Adrenal gland (tissue), 12 donors: ENCODE results near the gene SRCIN1. TPM values are rescaled to one million over a fixed set of nuclear protein-coding genes. Genes with fewer than 3 reads are reported as not detected.
A peak's percentile ranks its signal among the peaks of the same experiment; 100 is the strongest.

Experiments
- DNase-seq, 7 donors: peaks; one replicate each; pipeline ENCODE4 v3.0.0-alpha.2; 2019 to 2020
- H3K27ac ChIP-seq, 5 donors: fragments of 200-600 bp; sonication (generic) in 4 of 5; 1 replicate in 3 of 5; 2 replicates in 2 of 5; pipeline versions ENCODE4 v1.5.1 to v1.8.0; 2016 to 2020; ENCODE audit warnings: mild to moderate bottlenecking in 1 of 5
- H3K27me3 ChIP-seq: fragments of 200-600 bp; 2 replicates; pipeline ENCODE4 v1.8.0; 2021
- H3K36me3 ChIP-seq, 2 donors: fragments of 200-600 bp; replicated peaks in 1 of 2; 1 replicate in 1 of 2; 2 replicates in 1 of 2; pipeline versions ENCODE4 v1.5.1 to v1.8.0; 2018 to 2022
- H3K4me1 ChIP-seq, 2 donors: fragments of 200-600 bp; replicated peaks in 1 of 2; 1 replicate in 1 of 2; 2 replicates in 1 of 2; pipeline versions ENCODE4 v1.5.1 to v1.8.0; 2018 to 2021
- H3K4me3 ChIP-seq, 4 donors: fragments of 200-600 bp; sonication (generic) in 3 of 4; one replicate each; pipeline ENCODE4 v1.5.1; 2016 to 2018
- H3K9me3 ChIP-seq, 3 donors: fragments of 200-600 bp; sonication (generic) in 1 of 3; replicated peaks in 1 of 3; 1 replicate in 2 of 3; 2 replicates in 1 of 3; pipeline versions ENCODE4 v1.5.1 to v1.8.0; 2016 to 2021
- CTCF ChIP-seq, 6 experiments: fragments of 450-650 bp in 4 of 6; fragments of 200-600 bp in 2 of 6; sonication (generic) in 1 of 6; IDR thresholded peaks; 1 replicate in 5 of 6; 2 replicates in 1 of 6; pipeline versions ENCODE4 v1.5.1 to v1.8.0; 2016 to 2021; ENCODE audit warnings: antibody characterized with exemption in 6 of 6, mild to moderate bottlenecking in 2 of 6, moderate library complexity in 1 of 6
- POLR2A ChIP-seq, 2 donors: fragments of 450-650 bp; IDR thresholded peaks; one replicate each; pipeline ENCODE4 v1.6.1; 2017; ENCODE audit warnings: antibody characterized with exemption in 2 of 2, mild to moderate bottlenecking in 2 of 2, moderate library complexity in 1 of 2
- WGBS, 4 donors: extraction: QIAGEN DNeasy Blood & Tissue Kit in 2 of 4; methylation state at CpG; one replicate each; pipeline versions ENCODE4 v1.1.5 to v1.1.7; 2013 to 2017; 5-methylcytosine and 5-hydroxymethylcytosine counted together
- intact Hi-C, 2 donors: fragments of 100-400 bp; cut with DNase I; formaldehyde crosslinking; loops; one replicate each; pipeline versions ENCODE4 v1.14.1 to v1.15.0; 2022 to 2023
- polyA plus RNA-seq, 3 donors: library from polyadenylated mRNA; stranded (reverse); fragments of 200-250 nt in 2 of 3; fragments of 350-450 nt in 1 of 3; fragmentation: Illumina TruSeq in 1 of 3; extraction: RNeasy Lipid Tissue Mini Kit (QIAGEN cat#74804) in 1 of 3; gene quantifications; one replicate each; pipeline ENCODE4 v1.2.3, GENCODE V29; 2013 to 2014
- total RNA-seq, 9 donors: library from RNA; depleted of rRNA in 4 of 9; stranded (reverse); fragments of >200 nt in 4 of 9; fragments of 120-200 nt in 1 of 9; fragmentation: NEBNext Ultra II Directional in 1 of 9; extraction: Animal tissue kit (Norgen Biotek cat#: 25700) in 1 of 9; gene quantifications; one replicate each; pipeline versions ENCODE4 v1.1.0 to v1.2.4, GENCODE V29; 2013 to 2023
- donor health status: healthy with polysubstance abuse.
- donor health status: Bipolar disorder and iron deficiency.
- donor health status: DM: yes; HTN: yes; CAD: no.
- donor health status: DM: no; HTN: no; CAD: no.
- donor health status: DM: no; HTN: no; CAD: no.
- donor health status: DM: yes; HTN: yes; CAD: no.

The SRCIN1 gene
- total and polyA plus RNA-seq, 12 donors: 0.44 to 33.1 (median 1.6) TPM; not detected in 2

GRCh38 chr17:38586788-38587187 is 19.0 kb downstream of the SRCIN1 start:
- intact Hi-C loops: loop anchor here in 1 of 2 donors (10.0 kb wide), 1 partner anchor 162 kb away; the partner anchor contains the start of gene ARHGAP23
- WGBS, 4 donors: 52 to 78% (median 70%) methylated on average over 3 to 7 of the region's 7 CpGs
- H3K27ac ChIP-seq: no peak overlapping the region
- no peak for DNase-seq
- H3K4me3 ChIP-seq: no peak overlapping the region
- no peak for TF ChIP-seq CTCF (IDR thresholded peaks at IDR 0.05)
- TF ChIP-seq POLR2A (IDR thresholded peaks at IDR 0.05): no peak
- no peaks in the 10 kb centered on the region for H3K9me3 ChIP-seq
- H3K4me1 ChIP-seq: no peaks in the 10 kb centered on the region
- H3K36me3 ChIP-seq: no peaks in the 10 kb centered on the region
- peaks cover 24% of the 10 kb centered on the region for H3K27me3 ChIP-seq

GRCh38 chr17:38585918-38586529 is 19.7 kb downstream of the SRCIN1 start:
- TF ChIP-seq CTCF (IDR thresholded peaks at IDR 0.05): no peak
- no peak for TF ChIP-seq POLR2A (IDR thresholded peaks at IDR 0.05)
- peaks cover 20% of the 10 kb centered on the region for H3K27me3 ChIP-seq

GRCh38 chr17:38585056-38585917 is 20.5 kb downstream of the SRCIN1 start:
- TF ChIP-seq POLR2A (IDR thresholded peaks at IDR 0.05): no peak
- TF ChIP-seq CTCF (IDR thresholded peaks at IDR 0.05): no peak
- H3K27me3 ChIP-seq: peaks cover 20% of the 10 kb centered on the region
- H3K9me3 ChIP-seq: no peaks in the 10 kb centered on the region
- no peaks in the 10 kb centered on the region for H3K4me1 ChIP-seq
- DNase-seq: peak in 1 of 7 donors; percentile 81
- no peak overlapping the region for H3K4me3 ChIP-seq
- WGBS, 4 donors: 40 to 64% (median 53%) methylated on average over 9 to 15 of the region's 15 CpGs
- H3K36me3 ChIP-seq: no peaks in the 10 kb centered on the region
- peak overlapping the region in 1 of 5 donors; percentile 65 for H3K27ac ChIP-seq
- intact Hi-C loops: loop anchor here in 1 of 2 donors (10.0 kb wide), 1 partner anchor 160 kb away; the partner anchor contains the start of gene ARHGAP23

More at GRCh38 chr17:38585918-38586529, 19.7 kb downstream of the SRCIN1 start:
- Histone ChIP-seq H3K4me1 (no peaks in the 10 kb centered on the region), H3K36me3 (no peaks in the 10 kb centered on the region), H3K9me3 (no peaks in the 10 kb centered on the region), H3K4me3 (no peak overlapping the region), H3K27ac (peak overlapping the region in 1 of 5 donors; percentile 65)
- WGBS, 4 donors: 55 to 76% (median 62%) methylated on average over 6 to 7 of the region's 7 CpGs
- DNase-seq: no peak
- intact Hi-C loops: loop anchor here in 1 of 2 donors (10.0 kb wide), 1 partner anchor 161 kb away; the partner anchor contains the start of gene ARHGAP23

- H3K4me3 ChIP-seq: no peak overlapping the region
- H3K4me1 ChIP-seq: no peaks in the 10 kb centered on the region
- no peaks in the 10 kb centered on the region for H3K9me3 ChIP-seq
- TF ChIP-seq POLR2A (IDR thresholded peaks at IDR 0.05) (no peak), CTCF (IDR thresholded peaks at IDR 0.05) (peak; percentile 86 to 98 (median 90))
- no peaks in the 10 kb centered on the region for H3K36me3 ChIP-seq
- 11 to 12% (median 12%) methylated on average over 19 of the region's 19 CpGs for WGBS, 4 donors
- intact Hi-C loops: loop anchor here in 1 of 2 donors (5.0 to 10.0 kb wide), 2 partner anchors 92 to 160 kb away; partner anchors contain the start of gene ARHGAP23
- peak overlapping the region in 1 of 5 donors; percentile 65 for H3K27ac ChIP-seq
- peaks cover 24% of the 10 kb centered on the region for H3K27me3 ChIP-seq
- peak; percentile 58 to 81 (median 65) for DNase-seq
Measured at GRCh38 chr17:38584350-38584925, 21.3 kb downstream of the SRCIN1 start.
